ENCODE results near the gene SSU72. TPM values are rescaled to one million over a fixed set of nuclear protein-coding genes. Genes with fewer than 3 reads are reported as not detected.

SSU72 gene
- total RNA-seq, 1 donor from 2014 or later = 118 TPM

DNA sequence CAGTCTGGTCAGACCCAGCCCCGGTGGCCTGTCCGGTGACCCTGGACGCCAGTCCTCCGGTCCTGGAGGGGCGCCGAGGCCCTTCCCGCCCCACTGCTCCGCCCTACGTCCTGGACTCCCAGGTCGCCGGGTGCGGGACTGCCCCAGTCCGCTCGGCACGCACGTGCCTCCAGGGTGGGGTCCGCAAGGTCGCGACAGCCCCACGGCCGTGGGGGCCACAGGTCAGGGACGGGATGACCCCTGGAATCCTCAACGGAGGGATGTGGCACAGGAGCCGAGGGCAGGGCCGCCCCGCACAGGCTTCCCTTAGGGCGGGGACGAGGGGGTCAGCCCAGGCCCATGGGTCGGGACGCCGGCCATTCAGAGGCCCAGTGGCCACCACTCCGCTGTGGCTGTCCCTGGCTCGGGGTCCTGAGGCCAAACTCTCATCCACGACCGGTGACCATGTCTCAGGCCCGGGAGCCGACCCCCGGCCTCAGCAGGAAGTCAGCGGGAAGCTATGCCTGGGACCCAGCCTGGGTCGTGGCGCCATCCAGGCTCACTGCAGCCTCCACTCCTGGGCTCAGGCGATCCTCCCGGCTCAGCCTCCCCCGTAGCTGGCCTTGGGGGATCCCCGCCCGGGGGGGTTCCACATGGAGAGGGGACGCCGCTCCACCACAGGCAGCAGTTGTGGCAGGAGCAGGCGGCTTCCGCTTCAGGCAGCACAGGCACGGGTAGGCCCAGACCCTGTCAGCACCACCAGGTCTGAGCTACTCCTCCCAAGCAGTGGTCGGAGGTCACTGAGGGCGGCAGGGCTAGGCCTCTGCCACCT lies 33.6 kb downstream of the SSU72 start:
- Mint-ChIP-seq H3K9me3 (ENCODE audit: low read depth) (no peaks in the 10 kb centered on the region), H3K4me3 (ENCODE audit: low read depth) (peak overlapping the region; percentile 65), H3K27me3 (no peaks in the 10 kb centered on the region), H3K27ac (no peak overlapping the region), H3K4me1 (ENCODE audit: low read depth) (no peaks in the 10 kb centered on the region), H3K36me3 (ENCODE audit: insufficient read depth) (peaks cover 6% of the 10 kb centered on the region)
- TF ChIP-seq, protein P1, sequence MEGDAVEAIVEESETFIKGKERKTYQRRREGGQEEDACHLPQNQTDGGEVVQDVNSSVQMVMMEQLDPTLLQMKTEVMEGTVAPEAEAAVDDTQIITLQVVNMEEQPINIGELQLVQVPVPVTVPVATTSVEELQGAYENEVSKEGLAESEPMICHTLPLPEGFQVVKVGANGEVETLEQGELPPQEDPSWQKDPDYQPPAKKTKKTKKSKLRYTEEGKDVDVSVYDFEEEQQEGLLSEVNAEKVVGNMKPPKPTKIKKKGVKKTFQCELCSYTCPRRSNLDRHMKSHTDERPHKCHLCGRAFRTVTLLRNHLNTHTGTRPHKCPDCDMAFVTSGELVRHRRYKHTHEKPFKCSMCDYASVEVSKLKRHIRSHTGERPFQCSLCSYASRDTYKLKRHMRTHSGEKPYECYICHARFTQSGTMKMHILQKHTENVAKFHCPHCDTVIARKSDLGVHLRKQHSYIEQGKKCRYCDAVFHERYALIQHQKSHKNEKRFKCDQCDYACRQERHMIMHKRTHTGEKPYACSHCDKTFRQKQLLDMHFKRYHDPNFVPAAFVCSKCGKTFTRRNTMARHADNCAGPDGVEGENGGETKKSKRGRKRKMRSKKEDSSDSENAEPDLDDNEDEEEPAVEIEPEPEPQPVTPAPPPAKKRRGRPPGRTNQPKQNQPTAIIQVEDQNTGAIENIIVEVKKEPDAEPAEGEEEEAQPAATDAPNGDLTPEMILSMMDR (IDR thresholded peaks at IDR 0.05; ENCODE audit: unreplicated experiment) = no peak
- no peak for DNase-seq (ENCODE audit: low spot score, unreplicated experiment)

DNA sequence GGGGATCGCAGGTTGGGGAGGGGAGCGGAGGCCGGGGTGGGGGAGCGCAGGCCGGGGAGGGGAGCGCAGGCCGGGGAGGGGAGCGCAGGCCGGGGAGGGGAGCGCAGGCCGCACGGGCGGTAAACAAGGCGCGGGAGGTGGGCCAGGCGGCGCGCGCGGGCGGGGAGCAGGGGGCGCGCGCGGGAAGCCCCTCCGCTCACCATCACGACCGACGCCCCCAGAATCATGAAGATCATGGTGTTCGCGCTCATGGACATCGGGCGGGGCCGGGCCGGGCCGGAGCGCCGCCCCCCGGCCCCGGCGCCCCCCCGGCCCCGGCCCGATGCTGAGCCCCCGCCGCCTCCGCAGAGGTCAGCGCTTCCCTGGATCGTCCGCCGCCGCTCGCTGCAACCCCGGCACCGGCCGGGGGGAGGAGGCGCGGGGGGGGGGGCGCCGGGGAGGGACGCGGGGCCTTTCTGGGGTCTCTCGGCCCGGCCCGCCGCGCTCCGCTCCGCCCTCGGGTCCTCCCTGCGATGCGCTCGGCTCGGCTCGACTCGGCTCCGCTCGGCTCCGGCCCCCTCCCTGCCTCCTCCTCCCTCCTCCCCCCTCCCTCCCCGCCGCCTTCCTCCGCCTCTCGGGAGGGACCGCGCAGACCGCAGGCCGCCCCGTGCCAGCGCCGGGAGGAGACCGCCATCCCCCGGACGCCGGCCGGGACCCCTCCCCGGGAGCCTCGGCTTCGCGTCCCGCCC lies 34.4 kb downstream of the SSU72 start, which contains the start of gene TMEM240:
TSS of gene TMEM240 (minus strand) at position 535 of the 728 bp plus-strand sequence. CDS start at position 257, 278 bp downstream.
- Mint-ChIP-seq H3K27ac (no peak within 1 kb of the TSS), H3K4me1 (ENCODE audit: low read depth) (no peaks in the 10 kb centered on the region), H3K9me3 (ENCODE audit: low read depth) (no peaks in the 10 kb centered on the region), H3K4me3 (ENCODE audit: low read depth) (peak within 1 kb of the TSS; percentile 70), H3K36me3 (ENCODE audit: insufficient read depth) (peaks cover 5% of the 10 kb centered on the region), H3K27me3 (no peaks in the 10 kb centered on the region)
- TF ChIP-seq, protein P1 (IDR thresholded peaks at IDR 0.05; ENCODE audit: unreplicated experiment) = no peak
- DNase-seq (ENCODE audit: low spot score, unreplicated experiment) = peak; percentile 49

DNA sequence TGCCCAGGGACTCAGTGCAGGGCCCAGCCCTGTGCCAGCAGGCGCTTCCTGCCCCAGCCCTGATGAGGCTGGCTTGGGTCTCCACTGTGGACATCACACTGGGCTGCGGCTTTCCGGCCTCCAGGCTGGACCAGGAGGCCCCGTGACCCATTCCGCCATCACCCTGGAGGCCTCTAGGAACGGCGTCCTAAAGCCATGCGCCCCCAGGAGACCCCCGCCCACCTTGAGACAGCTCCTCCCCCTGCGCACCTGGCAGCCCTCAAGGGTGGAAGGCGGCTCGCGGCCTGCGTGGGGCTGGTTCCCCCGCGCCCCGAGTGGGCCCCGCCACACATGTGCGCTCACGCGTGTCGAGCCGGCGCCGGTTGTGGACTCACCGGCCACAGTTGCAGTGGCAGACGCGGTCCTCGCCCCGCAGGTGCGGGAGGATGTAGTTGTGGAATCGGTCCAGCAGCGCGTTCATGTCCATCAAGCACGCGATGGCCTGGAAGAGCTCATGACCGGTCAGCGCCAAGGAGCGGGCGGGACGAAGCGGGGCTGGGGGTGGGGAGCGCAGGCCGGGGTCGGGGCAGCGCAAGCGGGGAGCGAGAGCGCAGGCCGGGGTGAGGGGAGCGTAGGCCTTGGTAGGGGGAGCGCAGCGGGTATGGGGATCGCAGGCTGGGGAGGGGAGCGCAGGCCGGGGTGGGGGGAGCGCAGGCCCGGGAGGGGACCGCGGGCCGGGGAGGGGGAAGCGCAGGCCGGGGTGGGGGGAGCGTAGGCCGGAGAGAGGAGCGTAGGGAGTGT lies 35.2 kb downstream of the SSU72 start:
- Mint-ChIP-seq H3K9me3 (ENCODE audit: low read depth) (no peaks in the 10 kb centered on the region), H3K27me3 (no peaks in the 10 kb centered on the region), H3K27ac (no peak overlapping the region), H3K36me3 (ENCODE audit: insufficient read depth) (peaks cover 4% of the 10 kb centered on the region), H3K4me3 (ENCODE audit: low read depth) (peak overlapping the region; percentile 70), H3K4me1 (ENCODE audit: low read depth) (no peaks in the 10 kb centered on the region)
- TF ChIP-seq, protein P1 (IDR thresholded peaks at IDR 0.05; ENCODE audit: unreplicated experiment) = no peak
- no peak for DNase-seq (ENCODE audit: low spot score, unreplicated experiment)

DNA sequence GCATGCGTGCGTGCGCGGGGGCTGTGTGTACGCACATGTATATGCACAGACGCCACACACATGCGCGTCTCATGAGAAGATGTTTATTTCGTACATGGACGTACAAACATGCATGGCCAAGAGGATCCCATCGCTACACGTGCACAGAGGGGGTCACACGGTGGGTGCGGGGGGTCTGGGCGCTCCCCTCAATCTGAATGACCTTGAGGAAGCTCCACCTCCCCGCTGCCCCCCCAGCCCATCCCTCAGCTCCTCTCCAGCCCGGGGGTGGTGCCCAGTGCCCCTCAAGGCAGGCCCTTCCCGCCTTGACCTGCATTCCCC lies 35.7 kb downstream of the SSU72 start:
- Mint-ChIP-seq H3K36me3 (ENCODE audit: insufficient read depth) (peaks cover 4% of the 10 kb centered on the region), H3K27ac (no peak overlapping the region), H3K27me3 (no peaks in the 10 kb centered on the region), H3K4me1 (ENCODE audit: low read depth) (no peaks in the 10 kb centered on the region), H3K4me3 (ENCODE audit: low read depth) (peak overlapping the region; percentile 30), H3K9me3 (ENCODE audit: low read depth) (no peaks in the 10 kb centered on the region)
- DNase-seq (ENCODE audit: low spot score, unreplicated experiment) = no peak
- TF ChIP-seq, protein P1 (IDR thresholded peaks at IDR 0.05; ENCODE audit: unreplicated experiment) = no peak

DNA sequence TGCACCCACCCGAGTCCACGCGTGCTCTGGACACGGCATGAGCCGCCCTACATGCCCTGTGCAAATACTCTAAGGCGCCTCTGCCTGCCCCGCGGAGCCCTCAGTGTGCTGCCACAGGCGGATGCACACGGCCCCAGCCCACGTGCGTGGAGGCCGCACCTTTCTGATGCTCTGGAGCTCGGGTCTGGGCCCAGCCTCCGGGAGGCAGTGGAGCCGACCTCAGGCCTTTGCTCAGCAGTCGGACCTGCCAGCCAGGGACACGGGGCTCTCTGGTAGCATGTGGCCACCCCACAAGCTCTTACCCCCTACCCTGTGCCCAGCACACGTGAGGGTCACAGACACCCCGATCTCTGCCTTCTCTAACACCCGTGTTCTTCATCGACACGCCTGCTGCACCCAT lies 36.3 kb downstream of the SSU72 start:
- peaks cover 4% of the 10 kb centered on the region for H3K36me3 Mint-ChIP-seq (ENCODE audit: insufficient read depth)
- no peaks in the 10 kb centered on the region for H3K27me3 Mint-ChIP-seq
- H3K9me3 Mint-ChIP-seq (ENCODE audit: low read depth) = no peaks in the 10 kb centered on the region
- no peak overlapping the region for H3K27ac Mint-ChIP-seq
- TF ChIP-seq, protein P1 (IDR thresholded peaks at IDR 0.05; ENCODE audit: unreplicated experiment) = no peak
- no peak for DNase-seq (ENCODE audit: low spot score, unreplicated experiment)
- no peaks in the 10 kb centered on the region for H3K4me1 Mint-ChIP-seq (ENCODE audit: low read depth)
- H3K4me3 Mint-ChIP-seq (ENCODE audit: low read depth) = no peak overlapping the region

Data from progenitor cell of endocrine pancreas (in vitro differentiated cells).